CD4-positive, alpha-beta T cell treated with Interleukin-12 subunit alpha and Interleukin-12 subunit beta, for 1 hour (primary cell): Measurements from ENCODE around the gene SPRN.
"Not testable (repeated sequence)": the region's sequence is repeated elsewhere in the genome, so short reads cannot be mapped to it uniquely, and the experiment has no call there.

Experiments used
- DNase-seq: peaks from one replicate; pipeline ENCODE4 v3.0.0-alpha.2; 2020

The SPRN gene

GRCh38 chr10:133405272-133405671 lies 19.2 kb downstream of the SPRN start:
- no peak for DNase-seq

DNA sequence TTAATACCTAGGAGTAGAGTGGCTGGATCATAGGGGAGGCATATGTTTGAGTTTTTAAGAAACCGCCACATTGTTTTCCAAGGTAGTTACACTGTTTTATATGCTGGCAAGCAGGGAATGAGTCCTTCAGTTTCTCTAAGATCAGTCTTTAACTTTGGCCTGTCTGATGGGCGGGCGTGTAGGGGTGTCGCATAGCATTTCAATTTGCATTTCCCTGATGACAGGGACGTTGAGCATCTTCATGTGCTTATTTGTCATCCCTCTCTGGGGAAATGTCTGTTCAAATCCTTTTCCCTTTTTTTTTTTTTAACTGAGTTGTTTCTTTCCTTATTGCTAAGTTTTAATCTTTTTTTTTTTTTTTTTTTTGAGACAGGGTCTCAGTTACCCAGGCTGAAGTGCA lies 20.6 kb downstream of the SPRN start:
- no peak for DNase-seq

DNA sequence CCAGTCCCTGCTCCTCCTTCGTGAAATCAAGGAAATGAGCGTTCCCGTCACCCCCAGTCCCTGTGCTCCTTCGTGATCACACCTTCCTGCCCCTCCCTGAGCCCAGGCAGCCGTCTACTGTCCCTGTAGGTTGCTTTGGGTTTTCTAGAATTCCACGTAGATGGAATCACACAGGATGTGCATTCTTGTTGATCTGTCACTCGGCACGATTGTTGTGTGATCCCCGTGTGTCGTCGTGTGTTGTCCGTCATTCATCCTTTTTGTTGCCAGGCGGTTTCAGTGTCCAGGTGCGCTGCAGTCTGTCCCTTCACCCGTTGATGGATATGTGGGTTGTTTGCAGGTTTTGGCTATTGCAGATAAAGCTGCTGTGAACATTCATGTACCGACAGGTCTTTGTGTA lies 21.1 kb downstream of the SPRN start:
- no peak for DNase-seq

DNA sequence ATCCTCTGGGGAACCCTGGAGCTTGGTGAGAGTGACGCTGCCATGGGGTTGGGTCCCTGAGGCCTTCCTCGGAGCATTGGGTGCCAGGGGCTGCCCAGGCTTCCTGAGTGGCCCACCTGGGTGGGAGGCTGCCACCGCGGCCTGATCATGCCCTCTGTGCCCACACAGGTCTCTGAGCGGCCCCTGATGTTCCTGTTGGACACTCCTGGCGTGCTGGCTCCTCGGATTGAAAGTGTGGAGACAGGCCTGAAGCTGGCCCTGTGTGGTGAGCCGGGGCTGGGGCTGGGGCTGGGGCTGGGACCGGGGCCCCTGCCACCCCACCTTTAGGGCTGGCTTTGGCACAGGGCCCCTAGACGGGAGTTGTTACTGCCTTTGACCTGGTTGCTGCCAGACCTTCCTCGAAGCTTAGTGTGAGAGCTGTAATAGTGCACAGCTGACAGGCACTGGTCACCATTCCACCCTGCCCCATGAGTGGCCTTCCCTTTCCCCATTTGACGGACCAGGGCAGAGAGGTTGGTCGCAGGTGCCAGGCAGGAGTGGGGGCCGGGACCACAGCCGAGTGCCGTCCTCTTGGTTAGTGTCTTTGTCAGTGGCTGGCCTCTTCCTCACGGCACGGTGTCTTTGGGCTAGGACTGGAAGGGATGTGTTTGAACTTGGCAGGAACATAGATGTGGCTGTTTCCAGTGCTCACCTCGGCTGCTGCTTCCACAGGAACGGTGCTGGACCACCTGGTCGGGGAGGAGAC lies 22.3 kb downstream of the SPRN start:
- DNase-seq: no peak

DNA sequence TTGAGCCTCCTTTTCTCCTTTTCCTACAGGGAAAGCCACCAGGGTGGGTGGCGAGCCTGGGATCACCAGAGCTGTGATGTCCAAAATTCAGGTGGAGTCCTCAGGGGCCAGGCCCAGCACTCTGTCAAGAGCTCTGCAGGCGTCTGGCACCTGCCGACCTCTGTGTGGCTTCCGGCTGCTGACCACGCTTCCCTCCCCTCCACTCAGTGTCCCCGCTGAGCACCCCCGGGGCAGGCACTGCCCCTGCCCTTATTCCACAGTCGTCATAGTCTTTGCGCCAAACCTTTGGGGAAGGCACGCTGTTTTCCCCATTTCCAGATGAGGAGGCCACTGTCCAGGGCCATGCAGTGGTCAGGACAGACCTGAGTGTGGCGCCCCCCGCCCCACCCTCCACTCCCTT lies 22.9 kb downstream of the SPRN start:
- no peak for DNase-seq

DNA sequence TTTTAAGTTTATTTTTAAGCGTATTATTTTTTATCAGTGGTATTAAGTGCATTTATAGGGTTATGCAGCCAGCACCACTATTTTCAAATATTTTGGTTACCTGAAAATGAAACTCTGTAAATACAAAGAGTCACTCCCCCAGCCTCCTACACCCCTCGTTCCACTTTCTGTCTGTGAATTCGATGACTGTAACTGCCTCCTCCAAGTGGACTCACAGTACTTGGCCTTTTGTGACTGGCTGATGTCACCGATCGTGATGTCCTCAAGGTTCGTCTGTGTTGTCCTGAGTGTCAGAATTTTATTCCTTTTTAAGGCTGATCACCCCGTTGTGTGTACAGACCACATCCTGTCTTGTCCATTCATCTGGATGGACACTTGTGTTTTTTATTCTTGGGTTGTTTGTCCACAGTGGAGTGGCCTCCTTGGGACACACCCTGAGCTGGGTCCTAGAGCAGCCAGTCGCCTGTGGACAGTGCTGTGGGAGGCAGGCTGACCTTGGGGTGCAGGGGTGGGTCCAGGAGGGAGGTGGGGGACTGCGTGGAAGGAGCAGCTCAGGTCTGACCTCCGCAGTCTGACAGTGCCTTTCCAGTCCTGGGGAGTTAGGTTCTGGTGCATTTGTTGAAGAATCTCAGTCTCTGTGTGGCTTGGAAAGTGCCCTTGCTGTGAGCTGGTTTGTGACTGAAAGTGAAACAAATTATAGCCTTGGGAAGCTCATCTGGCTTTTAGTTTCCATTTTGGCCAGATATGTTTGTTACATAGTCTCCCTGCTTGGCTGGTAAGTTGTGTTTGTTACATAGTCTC lies 23.6 kb downstream of the SPRN start:
- no peak for DNase-seq

DNA sequence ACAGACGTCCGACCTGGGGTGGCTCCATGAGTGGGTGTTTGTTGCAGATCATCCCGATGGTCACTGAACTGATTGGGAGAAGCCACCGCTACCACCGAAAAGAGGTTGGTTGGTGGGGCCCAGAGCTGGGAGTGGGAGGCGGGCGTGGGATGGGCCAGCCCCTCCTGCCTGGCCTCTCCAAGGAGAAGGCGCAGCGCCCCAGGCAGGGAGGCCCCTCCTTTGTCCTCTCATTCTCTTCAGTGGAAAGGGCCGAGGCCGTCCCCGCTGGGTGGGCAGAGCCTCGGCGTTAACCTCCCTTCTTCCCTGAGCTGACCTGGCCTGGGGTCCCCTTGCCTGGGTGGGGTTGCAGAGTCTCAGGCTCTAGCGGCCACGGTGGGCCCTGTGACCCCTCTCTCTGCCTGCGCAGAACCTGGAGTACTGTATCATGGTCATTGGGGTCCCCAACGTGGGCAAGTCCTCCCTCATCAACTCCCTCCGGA lies 25.3 kb downstream of the SPRN start:
- DNase-seq: no peak

GRCh38 chr10:133397938-133398337 lies 26.5 kb downstream of the SPRN start:
- no peak for DNase-seq

DNA sequence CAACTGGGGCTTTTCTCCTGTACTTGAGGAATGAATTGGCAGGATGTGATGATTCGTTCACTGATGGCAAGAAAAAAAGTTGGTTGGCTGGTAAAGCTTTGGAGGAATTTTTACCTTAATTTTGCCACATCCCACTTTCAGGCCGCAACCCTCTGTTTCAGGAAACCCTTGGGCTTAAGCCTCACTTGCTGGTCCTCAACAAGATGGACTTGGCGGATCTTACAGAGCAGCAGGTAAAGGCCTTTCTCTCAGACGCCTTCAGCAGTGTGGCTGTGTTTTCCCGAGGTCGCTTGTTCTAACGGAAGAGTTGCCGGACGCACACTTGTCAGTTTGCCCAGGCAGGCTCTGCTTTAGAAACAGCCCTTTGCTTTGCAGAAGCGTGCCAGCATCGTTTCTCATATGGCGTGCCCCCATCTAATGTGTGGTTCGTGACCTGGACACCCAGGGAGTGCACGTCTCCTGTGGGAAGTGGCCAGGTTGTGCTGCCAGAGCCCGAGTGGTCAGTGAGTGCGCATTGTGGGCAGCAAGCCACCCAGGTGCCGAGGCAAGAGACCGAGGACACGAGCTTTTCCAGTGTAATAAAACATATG lies 28.3 kb downstream of the SPRN start:
- DNase-seq: no peak

GRCh38 chr10:133394801-133395221 lies 29.6 kb downstream of the SPRN start:
- DNase-seq: no peak

- peak; percentile 94 for DNase-seq
Measured at GRCh38 chr10:133394064-133394663, 30.3 kb downstream of the SPRN start, which contains the start of gene MTG1. Gene MTG1 (plus strand): TSS chr10:133394157. CDS start chr10:133394221, 64 bp downstream.

GRCh38 chr10:133393401-133394063 lies 30.9 kb downstream of the SPRN start:
- no peak for DNase-seq

- peak; percentile 28 for DNase-seq
Measured at GRCh38 chr10:133391761-133392518, 32.5 kb downstream of the SPRN start.

DNA sequence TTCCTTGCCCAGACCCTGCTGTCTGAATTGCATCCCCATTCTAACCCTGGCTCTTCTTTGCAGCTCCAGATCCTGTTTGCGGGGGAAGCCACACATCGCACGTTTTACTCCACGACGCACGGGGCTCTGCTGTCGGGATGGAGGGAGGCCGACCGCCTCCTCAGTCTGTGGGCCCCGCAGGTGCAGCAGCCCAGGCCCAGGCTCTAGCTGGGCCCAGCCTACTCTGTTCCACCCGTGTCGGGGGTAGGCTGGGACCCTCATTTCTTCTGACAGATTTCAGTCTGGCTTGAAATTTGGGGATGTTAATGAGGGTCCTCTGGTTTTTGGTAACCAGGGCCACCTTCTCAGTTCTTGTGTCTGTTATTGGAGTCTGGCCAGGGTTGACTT lies 33.2 kb downstream of the SPRN start:
- DNase-seq: no peak

DNA sequence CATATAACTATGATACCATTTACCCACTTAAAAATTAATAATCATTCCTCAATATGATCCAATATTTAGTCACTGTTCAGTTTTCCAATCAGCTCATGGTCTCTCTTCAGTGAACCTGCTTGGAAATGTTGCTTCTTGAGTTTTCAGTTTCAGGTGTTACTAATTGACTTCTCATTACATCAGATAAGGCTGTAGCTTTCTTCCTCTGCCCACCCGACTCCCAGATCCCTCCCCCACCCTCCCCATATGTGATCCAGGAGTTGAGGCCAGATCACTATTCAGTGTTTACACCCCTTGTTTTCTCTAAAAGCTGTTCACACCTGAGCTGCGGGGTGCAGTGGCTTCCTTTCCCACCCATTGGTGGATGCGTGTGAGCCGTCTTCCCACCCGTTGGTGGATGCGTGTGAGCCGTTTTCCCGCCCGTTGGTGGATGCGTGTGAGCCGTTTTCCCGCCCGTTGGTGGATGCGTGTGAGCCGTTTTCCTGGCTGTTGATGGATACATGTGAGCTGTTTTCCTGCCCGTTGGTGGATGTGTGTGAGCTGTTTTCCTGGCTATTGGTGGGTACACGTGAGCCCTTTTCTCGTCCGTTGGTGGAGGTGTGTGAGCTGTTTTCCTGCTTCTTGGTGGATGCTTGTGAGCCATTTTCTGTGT lies 33.7 kb downstream of the SPRN start:
- no peak for DNase-seq

DNA sequence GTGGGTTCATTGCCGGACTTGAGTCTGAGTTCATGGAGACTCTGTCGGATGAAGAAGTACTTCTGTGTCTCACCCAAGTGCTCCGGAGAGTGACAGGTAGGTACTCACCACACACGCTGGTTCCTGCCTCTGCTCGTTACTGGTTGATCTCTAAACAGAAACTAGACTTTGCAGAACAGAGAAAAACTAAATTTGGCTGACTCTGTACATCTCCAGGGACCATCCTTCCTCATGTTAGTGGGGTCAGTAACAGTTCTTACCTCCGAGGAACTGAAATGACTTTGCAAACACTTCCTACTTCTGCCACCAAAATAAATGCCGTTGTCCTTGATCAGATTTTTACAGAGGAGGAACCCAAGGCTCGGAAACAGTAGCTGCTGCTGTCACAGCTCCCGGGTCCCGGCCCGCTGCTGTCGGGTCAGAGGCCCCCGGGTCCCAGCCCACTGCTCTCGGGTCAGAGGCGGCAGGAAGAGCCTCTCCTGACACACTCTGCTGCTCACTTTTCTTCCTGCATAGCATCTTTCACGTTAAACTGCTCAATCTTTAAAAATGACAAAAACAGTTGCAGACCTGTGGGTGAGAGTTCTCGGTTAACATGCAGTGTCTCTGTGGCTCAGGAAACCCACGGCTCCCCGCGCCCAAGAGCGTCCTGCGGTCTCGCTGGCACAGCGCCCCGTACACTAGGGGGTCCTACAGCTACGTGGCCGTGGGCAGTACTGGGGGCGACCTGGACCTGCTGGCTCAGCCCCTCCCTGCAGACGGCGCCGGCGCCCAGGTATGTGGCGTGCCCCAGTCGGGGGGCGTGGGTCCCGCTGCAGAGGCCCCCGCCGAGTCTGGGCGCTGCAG lies 35.2 kb downstream of the SPRN start:
- DNase-seq: peak; percentile 50

DNA sequence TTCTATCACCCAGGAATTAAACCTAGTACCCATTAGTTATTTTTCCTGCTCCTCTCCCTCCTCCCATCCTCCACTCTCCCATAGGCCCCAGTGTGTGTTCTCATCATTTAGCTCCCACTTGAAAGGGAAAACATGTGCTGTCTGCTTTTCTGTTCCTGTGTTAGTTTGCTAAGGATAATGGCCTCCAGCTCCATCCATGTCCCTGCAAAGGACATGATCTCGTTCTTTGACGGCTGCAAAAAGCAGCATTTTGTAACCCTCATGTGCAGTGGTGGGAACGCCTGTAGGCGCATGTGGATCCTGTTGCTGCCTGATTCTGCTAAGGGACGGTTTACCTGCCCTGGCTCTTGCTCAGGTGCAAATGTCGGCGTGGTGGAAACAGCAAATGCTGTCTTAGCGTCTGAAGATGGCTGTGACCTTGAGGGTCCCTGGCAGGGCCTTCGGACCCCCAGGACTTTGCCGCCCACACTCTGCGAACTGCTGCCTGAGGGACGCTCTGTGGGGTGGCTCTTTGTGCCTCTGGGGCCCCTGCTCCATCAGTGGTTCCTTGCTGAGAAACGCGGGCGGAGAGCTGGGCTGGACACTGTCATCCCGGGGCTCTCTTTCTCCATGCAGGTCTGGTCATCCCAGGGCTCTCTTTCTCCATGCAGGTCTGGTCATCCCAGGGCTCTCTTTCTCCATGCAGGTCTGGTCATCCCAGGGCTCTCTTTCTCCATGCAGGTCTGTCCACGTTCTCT lies 36.0 kb downstream of the SPRN start:
- DNase-seq: no peak

- not testable (repeated sequence) for DNase-seq
Measured at GRCh38 chr10:133386951-133387350, 37.5 kb downstream of the SPRN start.

GRCh38 chr10:133385214-133385613 lies 39.2 kb downstream of the SPRN start:
- DNase-seq: no peak

GRCh38 chr10:133384071-133384470 lies 40.4 kb downstream of the SPRN start:
- no peak for DNase-seq
